Esophagus squamous epithelium (tissue), 5 donors: ENCODE data around the gene DGKB. TPM values are rescaled to one million over a fixed set of nuclear protein-coding genes. Genes with fewer than 3 reads are reported as not detected.

Source experiments
- DNase-seq: peaks from one replicate; lab custom pipeline; 2025; lab: John Stamatoyannopoulos, UW
- H3K27ac ChIP-seq, 4 donors: fragments of 200-600 bp; sonication (generic); one replicate each; pipeline ENCODE4 v1.5.1; 2016 to 2019; ENCODE audit warnings: mild to moderate bottlenecking in 1 of 4
- H3K27me3 ChIP-seq, 4 donors: fragments of 200-600 bp; sonication (generic); 1 replicate in 3 of 4; 2 replicates in 1 of 4; pipeline versions ENCODE4 v1.5.1 to v1.6.0; 2017 to 2021; ENCODE audit warnings: antibody characterized with exemption in 1 of 4
- H3K36me3 ChIP-seq, 3 donors: fragments of 200-600 bp; sonication (generic); one replicate each; pipeline ENCODE4 v1.5.1; 2016 to 2019
- H3K4me1 ChIP-seq, 3 donors: fragments of 200-600 bp; sonication (generic); one replicate each; pipeline ENCODE4 v1.5.1; 2017 to 2019
- H3K4me3 ChIP-seq, 4 donors: fragments of 200-600 bp; sonication (generic); 1 replicate in 3 of 4; 2 replicates in 1 of 4; pipeline ENCODE4 v1.5.1; 2016 to 2019; ENCODE audit warnings: mild to moderate bottlenecking in 2 of 4, moderate library complexity in 1 of 4
- H3K9me3 ChIP-seq, 3 donors: fragments of 200-600 bp; sonication (generic); one replicate each; pipeline ENCODE4 v1.5.1; 2016 to 2019
- POLR2A ChIP-seq, 4 donors: fragments of 450-650 bp; IDR thresholded peaks; one replicate each; pipeline ENCODE4 v1.6.1; 2017; ENCODE audit warnings: antibody characterized with exemption in 4 of 4, mild to moderate bottlenecking in 4 of 4, moderate library complexity in 3 of 4
- WGBS, 2 donors: methylation state at CpG; one replicate each; pipeline ENCODE4 v1.1.5; 2018; 5-methylcytosine and 5-hydroxymethylcytosine counted together
- intact Hi-C: fragments of 100-400 bp; cut with DNase I; formaldehyde crosslinking; loops from one replicate; pipeline ENCODE4 v1.15.0; 2022
- total RNA-seq, 4 donors: library from RNA; depleted of rRNA; stranded (reverse); fragments of >200 nt; gene quantifications; one replicate each; pipeline ENCODE4 v1.1.0, GENCODE V29; 2016
- TF ChIP-seq, protein P1 (sequence below), 6 experiments: fragments of 450-650 bp in 4 of 6; fragments of 200-600 bp in 2 of 6; sonication (generic) in 2 of 6; IDR thresholded peaks; one replicate each; pipeline ENCODE4 v1.5.1; 2016 to 2019; ENCODE audit warnings: antibody characterized with exemption in 6 of 6, mild to moderate bottlenecking in 4 of 6, moderate library complexity in 4 of 6
- donor health status: DM: yes; HTN: yes; CAD: no.

Gene DGKB
- total RNA-seq, 4 donors from 2014 or later, result 0.09 to 1.1 (median 0.23) TPM; not detected in 1

DNA sequence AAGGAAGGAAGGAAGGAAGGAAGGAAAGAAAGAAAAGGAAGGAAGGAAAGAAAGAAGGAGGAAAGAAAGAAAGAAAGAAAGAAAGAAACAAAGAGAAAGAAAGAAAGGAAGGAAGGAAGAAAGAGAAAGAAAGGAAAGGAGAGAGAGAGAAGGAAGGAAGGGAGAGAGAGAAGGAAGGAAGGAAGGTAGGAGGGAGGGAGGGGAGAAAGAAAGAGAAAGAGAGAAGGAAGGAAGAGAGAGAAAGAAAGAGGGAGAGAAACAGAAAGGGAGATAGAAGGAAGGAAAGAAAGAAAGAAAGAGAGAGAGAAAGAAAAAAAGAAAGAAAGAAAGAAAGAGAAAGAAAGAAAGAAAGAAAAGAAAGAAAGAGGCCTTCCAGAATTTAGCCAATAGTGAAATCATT is 204.9 kb downstream of the DGKB start:
- Histone ChIP-seq H3K9me3 (no peaks in the 10 kb centered on the region), H3K4me3 (no peak overlapping the region), H3K27ac (no peak overlapping the region), H3K4me1 (no peaks in the 10 kb centered on the region), H3K36me3 (no peaks in the 10 kb centered on the region), H3K27me3 (no peaks in the 10 kb centered on the region)
- no peak for DNase-seq
- intact Hi-C loops, result loop anchor here (10.0 kb wide), 1 partner anchor 317 kb away; no protein-coding TSS in a partner anchor
- TF ChIP-seq, protein P1, sequence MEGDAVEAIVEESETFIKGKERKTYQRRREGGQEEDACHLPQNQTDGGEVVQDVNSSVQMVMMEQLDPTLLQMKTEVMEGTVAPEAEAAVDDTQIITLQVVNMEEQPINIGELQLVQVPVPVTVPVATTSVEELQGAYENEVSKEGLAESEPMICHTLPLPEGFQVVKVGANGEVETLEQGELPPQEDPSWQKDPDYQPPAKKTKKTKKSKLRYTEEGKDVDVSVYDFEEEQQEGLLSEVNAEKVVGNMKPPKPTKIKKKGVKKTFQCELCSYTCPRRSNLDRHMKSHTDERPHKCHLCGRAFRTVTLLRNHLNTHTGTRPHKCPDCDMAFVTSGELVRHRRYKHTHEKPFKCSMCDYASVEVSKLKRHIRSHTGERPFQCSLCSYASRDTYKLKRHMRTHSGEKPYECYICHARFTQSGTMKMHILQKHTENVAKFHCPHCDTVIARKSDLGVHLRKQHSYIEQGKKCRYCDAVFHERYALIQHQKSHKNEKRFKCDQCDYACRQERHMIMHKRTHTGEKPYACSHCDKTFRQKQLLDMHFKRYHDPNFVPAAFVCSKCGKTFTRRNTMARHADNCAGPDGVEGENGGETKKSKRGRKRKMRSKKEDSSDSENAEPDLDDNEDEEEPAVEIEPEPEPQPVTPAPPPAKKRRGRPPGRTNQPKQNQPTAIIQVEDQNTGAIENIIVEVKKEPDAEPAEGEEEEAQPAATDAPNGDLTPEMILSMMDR (IDR thresholded peaks at IDR 0.05), result no peak
- TF ChIP-seq POLR2A (IDR thresholded peaks at IDR 0.05), result no peak

DNA sequence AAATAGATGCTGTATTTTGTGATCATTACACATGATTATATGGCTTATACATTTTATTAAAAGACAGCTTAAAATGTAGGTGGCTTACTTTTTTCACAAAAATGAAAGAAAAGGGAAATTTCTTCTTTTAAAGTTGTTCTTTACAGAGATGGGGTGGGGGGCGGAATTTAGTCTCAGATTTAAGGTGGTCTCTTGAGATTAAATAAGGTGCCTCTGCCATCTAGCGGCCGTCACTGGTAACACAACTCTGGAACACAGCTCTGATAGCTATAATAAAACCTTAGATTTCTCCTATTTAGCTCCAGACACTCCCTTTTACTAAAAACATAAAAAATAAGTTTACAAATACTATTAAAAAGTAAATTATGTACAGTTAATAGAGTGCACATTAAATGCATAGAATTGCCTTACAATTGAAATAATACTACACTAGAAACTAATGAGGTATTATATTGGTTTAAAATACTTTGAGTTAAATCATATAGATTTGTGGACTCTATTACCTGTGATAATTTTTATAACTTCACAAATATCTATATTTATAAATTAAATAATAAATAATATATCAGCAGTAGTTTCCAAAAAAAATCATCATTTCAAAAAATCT is 210.9 kb downstream of the DGKB start:
- intact Hi-C loops, result loop anchor here (5.0 to 10.0 kb wide), 2 partner anchors 323 to 1414 kb away; no protein-coding TSS in a partner anchor
- Histone ChIP-seq H3K4me1 (no peaks in the 10 kb centered on the region), H3K27ac (no peak overlapping the region), H3K4me3 (no peak overlapping the region), H3K27me3 (no peaks in the 10 kb centered on the region), H3K9me3 (no peaks in the 10 kb centered on the region), H3K36me3 (no peaks in the 10 kb centered on the region)
- WGBS, 2 donors, result 0 to 2% methylated on average over 3 of the region's 3 CpGs
- no peak for DNase-seq
- TF ChIP-seq, protein P1 (IDR thresholded peaks at IDR 0.05), result peak; percentile 37 to 78 (median 70)
- TF ChIP-seq POLR2A (IDR thresholded peaks at IDR 0.05), result no peak

DNA sequence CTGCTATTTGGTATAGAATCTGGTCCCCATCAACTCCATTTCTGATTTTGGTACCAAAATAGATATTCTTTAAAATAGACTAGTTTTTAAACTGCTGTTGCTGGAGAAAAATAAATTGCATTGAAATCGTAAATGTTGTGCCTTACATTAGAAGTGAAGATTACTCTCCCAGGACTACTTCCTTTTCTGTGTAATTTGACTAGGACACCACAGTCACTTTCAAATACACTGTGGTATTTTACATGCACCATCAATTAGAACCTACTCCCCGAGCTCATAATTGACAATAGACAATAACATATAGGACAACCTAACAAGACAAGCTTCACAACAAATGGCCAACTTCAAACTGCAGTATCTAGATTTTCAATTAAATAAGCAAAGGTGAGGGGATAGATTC is 211.5 kb downstream of the DGKB start:
- Histone ChIP-seq H3K27me3 (no peaks in the 10 kb centered on the region), H3K4me3 (no peak overlapping the region), H3K4me1 (no peaks in the 10 kb centered on the region), H3K27ac (no peak overlapping the region), H3K36me3 (no peaks in the 10 kb centered on the region), H3K9me3 (no peaks in the 10 kb centered on the region)
- no peak for DNase-seq
- intact Hi-C loops, result loop anchor here (5.0 to 10.0 kb wide), 2 partner anchors 324 to 1414 kb away; no protein-coding TSS in a partner anchor
- WGBS, 2 donors, result 41 to 53% methylated on average over 2 of the region's 2 CpGs
- TF ChIP-seq POLR2A (IDR thresholded peaks at IDR 0.05), result no peak
- TF ChIP-seq, protein P1 (IDR thresholded peaks at IDR 0.05), result no peak

DNA sequence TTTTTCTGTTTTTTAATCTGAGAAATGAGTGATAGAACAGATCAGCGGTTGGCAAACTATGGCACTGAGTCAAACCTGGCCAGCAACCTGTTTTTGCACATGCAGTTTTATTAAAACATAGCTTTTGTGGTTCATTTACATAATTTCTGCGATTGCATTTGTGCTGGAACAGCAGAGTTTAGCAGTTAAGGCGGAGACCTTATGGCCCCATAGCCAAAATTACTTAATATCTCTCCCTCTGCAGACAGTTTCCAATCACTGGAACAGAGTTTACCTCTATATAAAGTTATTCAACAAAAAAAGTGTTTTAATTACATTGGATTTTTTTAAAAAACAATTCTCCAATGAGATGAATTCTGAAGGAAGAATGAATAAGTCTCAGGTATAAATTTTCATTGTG is 212.1 kb downstream of the DGKB start:
- Histone ChIP-seq H3K4me3 (no peak overlapping the region), H3K9me3 (no peaks in the 10 kb centered on the region), H3K36me3 (no peaks in the 10 kb centered on the region), H3K27me3 (no peaks in the 10 kb centered on the region), H3K4me1 (no peaks in the 10 kb centered on the region), H3K27ac (no peak overlapping the region)
- intact Hi-C loops, result loop anchor here (5.0 to 10.0 kb wide), 2 partner anchors 324 to 1413 kb away; no protein-coding TSS in a partner anchor
- no peak for DNase-seq
- 61 to 66% methylated on average over 3 of the region's 3 CpGs for WGBS, 2 donors
- no peak for TF ChIP-seq POLR2A (IDR thresholded peaks at IDR 0.05)
- TF ChIP-seq, protein P1 (IDR thresholded peaks at IDR 0.05), result no peak

DNA sequence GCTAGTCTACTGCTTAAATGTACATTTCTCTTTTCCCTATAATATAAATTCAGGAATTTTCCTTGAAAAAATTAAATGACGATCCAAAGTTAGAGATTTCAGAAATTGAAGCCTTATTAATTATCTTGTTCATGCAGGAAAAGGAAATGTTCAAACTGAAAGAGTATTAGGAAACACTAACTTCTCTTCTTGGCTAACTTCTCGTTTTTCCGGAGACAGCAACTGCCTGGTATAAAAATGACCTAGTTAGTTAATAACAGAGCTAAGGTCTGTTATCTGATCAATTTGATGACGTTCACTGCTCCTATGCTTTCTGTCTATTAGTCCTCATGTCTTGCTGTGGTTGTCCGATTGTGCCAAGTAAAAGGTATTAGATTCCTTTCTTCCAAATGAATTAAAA is 212.5 kb downstream of the DGKB start:
- 46 to 56% methylated on average over 5 of the region's 5 CpGs for WGBS, 2 donors
- no peak for TF ChIP-seq POLR2A (IDR thresholded peaks at IDR 0.05)
- TF ChIP-seq, protein P1 (IDR thresholded peaks at IDR 0.05), result no peak
- H3K4me3 ChIP-seq, result no peak overlapping the region
- no peaks in the 10 kb centered on the region for H3K9me3 ChIP-seq
- no peak overlapping the region for H3K27ac ChIP-seq
- H3K36me3 ChIP-seq, result no peaks in the 10 kb centered on the region
- no peaks in the 10 kb centered on the region for H3K4me1 ChIP-seq
- no peaks in the 10 kb centered on the region for H3K27me3 ChIP-seq
- DNase-seq, result no peak
- intact Hi-C loops, result loop anchor here (5.0 to 10.0 kb wide), 2 partner anchors 325 to 1413 kb away; no protein-coding TSS in a partner anchor
